ENCODE measurements around the gene COL4A5.

DNA sequence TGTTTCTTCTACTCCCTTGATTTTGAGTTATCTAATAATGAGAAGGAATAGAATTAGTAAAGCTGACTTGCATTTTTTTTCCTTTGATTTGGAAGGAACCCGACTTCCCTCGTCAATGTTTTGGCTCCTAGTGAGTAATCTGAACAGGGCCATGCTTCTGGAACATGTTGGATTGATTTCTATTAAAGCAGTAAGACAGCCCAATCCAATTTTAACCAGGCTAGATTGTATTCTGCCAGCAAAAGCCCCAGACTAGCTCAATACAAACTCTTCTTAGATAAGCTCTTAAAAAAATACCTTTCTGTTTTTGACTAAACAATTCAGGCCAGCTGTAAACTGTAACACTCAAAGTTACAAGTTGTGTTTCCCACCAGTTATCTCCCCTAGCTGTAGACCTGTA is 170.5 kb downstream of the COL4A5 start:
- TF ChIP-seq, protein P1, sequence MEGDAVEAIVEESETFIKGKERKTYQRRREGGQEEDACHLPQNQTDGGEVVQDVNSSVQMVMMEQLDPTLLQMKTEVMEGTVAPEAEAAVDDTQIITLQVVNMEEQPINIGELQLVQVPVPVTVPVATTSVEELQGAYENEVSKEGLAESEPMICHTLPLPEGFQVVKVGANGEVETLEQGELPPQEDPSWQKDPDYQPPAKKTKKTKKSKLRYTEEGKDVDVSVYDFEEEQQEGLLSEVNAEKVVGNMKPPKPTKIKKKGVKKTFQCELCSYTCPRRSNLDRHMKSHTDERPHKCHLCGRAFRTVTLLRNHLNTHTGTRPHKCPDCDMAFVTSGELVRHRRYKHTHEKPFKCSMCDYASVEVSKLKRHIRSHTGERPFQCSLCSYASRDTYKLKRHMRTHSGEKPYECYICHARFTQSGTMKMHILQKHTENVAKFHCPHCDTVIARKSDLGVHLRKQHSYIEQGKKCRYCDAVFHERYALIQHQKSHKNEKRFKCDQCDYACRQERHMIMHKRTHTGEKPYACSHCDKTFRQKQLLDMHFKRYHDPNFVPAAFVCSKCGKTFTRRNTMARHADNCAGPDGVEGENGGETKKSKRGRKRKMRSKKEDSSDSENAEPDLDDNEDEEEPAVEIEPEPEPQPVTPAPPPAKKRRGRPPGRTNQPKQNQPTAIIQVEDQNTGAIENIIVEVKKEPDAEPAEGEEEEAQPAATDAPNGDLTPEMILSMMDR (IDR thresholded peaks at IDR 0.05), result no peak
- TF ChIP-seq POLR2A (IDR thresholded peaks at IDR 0.05), result no peak

All from esophagus squamous epithelium (tissue), 4 donors.